ENCODE data around the gene IBSP. TPM values are rescaled to one million over a fixed set of nuclear protein-coding genes. Genes with fewer than 3 reads are reported as not detected.

IBSP gene
- total and polyA plus RNA-seq, 7 experiments from 2014 or later, result not detected

- ChIA-PET POLR2A (no interaction called here), CTCF (interaction anchor here (1.3 to 1.9 kb wide), 2 partner anchors 359 to 366 kb away, joined by 5 read pairs; no protein-coding TSS in a partner anchor)
- Histone ChIP-seq H3K9me3 (ENCODE audit: control insufficient read depth in 2 of 3, low read length in 3 of 3) (no peaks in the 10 kb centered on the region), H3K4me1 (ENCODE audit: control insufficient read depth in 2 of 2, insufficient read depth in 2 of 2, low read length in 2 of 2) (peaks cover 0 to 9% of the 10 kb centered on the region in 2 donors), H3K36me3 (ENCODE audit: control insufficient read depth in 2 of 3, insufficient read depth in 3 of 3, low read length in 3 of 3) (no peaks in the 10 kb centered on the region), H3K4me3 (ENCODE audit: low read length) (no peak overlapping the region), H3K27ac (ENCODE audit: low read depth, low read length) (no peak overlapping the region), H3K27me3 (ENCODE audit: control insufficient read depth in 2 of 2, insufficient read depth in 2 of 2, low read length in 2 of 2) (no peaks in the 10 kb centered on the region)
- Mint-ChIP-seq H3K27ac (no peak overlapping the region), H3K36me3 (no peaks in the 10 kb centered on the region), H3K4me1 (peaks cover 10 to 19% (median 13%) of the 10 kb centered on the region in 7 donors), H3K9me3 (no peaks in the 10 kb centered on the region), H3K27me3 (peaks cover 5 to 27% (median 15%) of the 10 kb centered on the region in 5 donors), H3K4me3 (no peak overlapping the region)
- no peak for ATAC-seq
- peak in 1 of 9 donors; percentile 5 for DNase-seq
- intact Hi-C loops (cut with micrococcal nuclease), result loop anchor here (1.0 to 2.0 kb wide), 4 partner anchors 120 to 662 kb away; no protein-coding TSS in a partner anchor
Measured at GRCh38 chr4:87853108-87853507, 53.8 kb downstream of the IBSP start.

GRCh38 chr4:87853891-87854290 is 54.5 kb downstream of the IBSP start:
- Histone ChIP-seq H3K27ac (ENCODE audit: low read depth, low read length) (no peak overlapping the region), H3K9me3 (ENCODE audit: control insufficient read depth in 2 of 3, low read length in 3 of 3) (no peaks in the 10 kb centered on the region), H3K4me1 (ENCODE audit: control insufficient read depth in 2 of 2, insufficient read depth in 2 of 2, low read length in 2 of 2) (peaks cover 0 to 6% of the 10 kb centered on the region in 2 donors), H3K27me3 (ENCODE audit: control insufficient read depth in 2 of 2, insufficient read depth in 2 of 2, low read length in 2 of 2) (no peaks in the 10 kb centered on the region), H3K4me3 (ENCODE audit: low read length) (no peak overlapping the region), H3K36me3 (ENCODE audit: control insufficient read depth in 2 of 3, insufficient read depth in 3 of 3, low read length in 3 of 3) (no peaks in the 10 kb centered on the region)
- intact Hi-C loops (cut with micrococcal nuclease), result loop anchor here (1.0 to 2.0 kb wide), 4 partner anchors 119 to 661 kb away; no protein-coding TSS in a partner anchor
- no peak for DNase-seq
- Mint-ChIP-seq H3K27me3 (peaks cover 7 to 29% (median 15%) of the 10 kb centered on the region in 5 donors), H3K4me1 (peaks cover 5 to 12% (median 10%) of the 10 kb centered on the region in 7 donors), H3K4me3 (no peak overlapping the region), H3K27ac (no peak overlapping the region), H3K9me3 (no peaks in the 10 kb centered on the region), H3K36me3 (no peaks in the 10 kb centered on the region)
- ChIA-PET CTCF (interaction anchor here (1.9 kb wide), 1 partner anchor 358 kb away, joined by 5 read pairs; no protein-coding TSS in a partner anchor), POLR2A (no interaction called here)
- no peak for ATAC-seq

- Histone ChIP-seq H3K27me3 (ENCODE audit: control insufficient read depth in 2 of 2, insufficient read depth in 2 of 2, low read length in 2 of 2) (no peaks in the 10 kb centered on the region), H3K27ac (ENCODE audit: low read depth, low read length) (no peak overlapping the region), H3K9me3 (ENCODE audit: control insufficient read depth in 2 of 3, low read length in 3 of 3) (no peaks in the 10 kb centered on the region), H3K4me3 (ENCODE audit: low read length) (no peak overlapping the region), H3K4me1 (ENCODE audit: control insufficient read depth in 2 of 2, insufficient read depth in 2 of 2, low read length in 2 of 2) (no peaks in the 10 kb centered on the region), H3K36me3 (ENCODE audit: control insufficient read depth in 2 of 3, insufficient read depth in 3 of 3, low read length in 3 of 3) (no peaks in the 10 kb centered on the region)
- Mint-ChIP-seq H3K4me3 (no peak overlapping the region), H3K27me3 (peaks cover 7 to 27% (median 21%) of the 10 kb centered on the region in 5 donors), H3K4me1 (no peaks in the 10 kb centered on the region), H3K9me3 (no peaks in the 10 kb centered on the region), H3K27ac (no peak overlapping the region), H3K36me3 (no peaks in the 10 kb centered on the region)
- ChIA-PET POLR2A (no interaction called here), CTCF (no interaction called here)
- intact Hi-C loops (cut with micrococcal nuclease), result loop anchor here in 1 of 2 donors (5.0 kb wide), 1 partner anchor 662 kb away; no protein-coding TSS in a partner anchor
- ATAC-seq, result no peak
- DNase-seq, result no peak
Measured at GRCh38 chr4:87855559-87855958, 56.2 kb downstream of the IBSP start.

GRCh38 chr4:87856816-87857215 is 57.5 kb downstream of the IBSP start:
- no peak for ATAC-seq
- Mint-ChIP-seq H3K27me3 (peaks cover 15 to 30% (median 27%) of the 10 kb centered on the region in 5 donors), H3K9me3 (no peaks in the 10 kb centered on the region), H3K4me1 (no peaks in the 10 kb centered on the region), H3K27ac (no peak overlapping the region), H3K4me3 (no peak overlapping the region), H3K36me3 (no peaks in the 10 kb centered on the region)
- Histone ChIP-seq H3K4me3 (ENCODE audit: low read length) (no peak overlapping the region), H3K27me3 (ENCODE audit: control insufficient read depth in 2 of 2, insufficient read depth in 2 of 2, low read length in 2 of 2) (no peaks in the 10 kb centered on the region), H3K27ac (ENCODE audit: low read depth, low read length) (no peak overlapping the region), H3K36me3 (ENCODE audit: control insufficient read depth in 2 of 3, insufficient read depth in 3 of 3, low read length in 3 of 3) (no peaks in the 10 kb centered on the region), H3K4me1 (ENCODE audit: control insufficient read depth in 2 of 2, insufficient read depth in 2 of 2, low read length in 2 of 2) (no peaks in the 10 kb centered on the region), H3K9me3 (ENCODE audit: control insufficient read depth in 2 of 3, low read length in 3 of 3) (no peaks in the 10 kb centered on the region)
- intact Hi-C loops (cut with micrococcal nuclease), result loop anchor here in 1 of 2 donors (5.0 kb wide), 1 partner anchor 660 kb away; no protein-coding TSS in a partner anchor
- ChIA-PET POLR2A (no interaction called here), CTCF (no interaction called here)
- no peak for DNase-seq

GRCh38 chr4:87857789-87858188 is 58.4 kb downstream of the IBSP start:
- Mint-ChIP-seq H3K36me3 (no peaks in the 10 kb centered on the region), H3K27ac (no peak overlapping the region), H3K4me3 (no peak overlapping the region), H3K9me3 (no peaks in the 10 kb centered on the region), H3K27me3 (peaks cover 15 to 35% (median 25%) of the 10 kb centered on the region in 5 donors), H3K4me1 (no peaks in the 10 kb centered on the region)
- intact Hi-C loops (cut with micrococcal nuclease), result loop anchor here in 1 of 2 donors (5.0 kb wide), 1 partner anchor 660 kb away; no protein-coding TSS in a partner anchor
- ChIA-PET POLR2A (no interaction called here), CTCF (no interaction called here)
- no peak overlapping the region for H3K4me3 ChIP-seq (ENCODE audit: low read length)
- no peaks in the 10 kb centered on the region for H3K36me3 ChIP-seq (ENCODE audit: control insufficient read depth in 2 of 3, insufficient read depth in 3 of 3, low read length in 3 of 3)
- no peak for DNase-seq
- no peak for ATAC-seq
- H3K9me3 ChIP-seq (ENCODE audit: control insufficient read depth in 2 of 3, low read length in 3 of 3), result no peaks in the 10 kb centered on the region
- H3K4me1 ChIP-seq (ENCODE audit: control insufficient read depth in 2 of 2, insufficient read depth in 2 of 2, low read length in 2 of 2), result no peaks in the 10 kb centered on the region
- H3K27me3 ChIP-seq (ENCODE audit: control insufficient read depth in 2 of 2, insufficient read depth in 2 of 2, low read length in 2 of 2), result no peaks in the 10 kb centered on the region
- H3K27ac ChIP-seq (ENCODE audit: low read depth, low read length), result no peak overlapping the region

Other genes with a start within 250 kb of the IBSP start
- gene DSPP, start 191.0 kb upstream of the IBSP start, total RNA-seq, result not detected
- gene DSPP, start 191.0 kb upstream of the IBSP start, polyA plus RNA-seq, result not detected
- gene DMP1, start 149.3 kb upstream of the IBSP start, total RNA-seq, result not detected
- gene DMP1, start 149.3 kb upstream of the IBSP start, polyA plus RNA-seq, result not detected
- not detected for gene MEPE, start 33.4 kb downstream of the IBSP start, total RNA-seq
- gene MEPE, start 33.4 kb downstream of the IBSP start, polyA plus RNA-seq, result not detected
- gene SPP1, start 176.2 kb downstream of the IBSP start, total RNA-seq, result 10 to 100 TPM in 2 of 5 experiments, 1 to 10 TPM in 1, not detected in 2; 1.6 to 28.5 (median 21.6) TPM
- not detected for gene SPP1, start 176.2 kb downstream of the IBSP start, polyA plus RNA-seq
- 10 to 100 TPM in 1 of 5 experiments, 1 to 10 TPM in 4; 4.9 to 16.1 (median 6.8) TPM for gene PKD2, start 208.1 kb downstream of the IBSP start, total RNA-seq
- gene PKD2, start 208.1 kb downstream of the IBSP start, polyA plus RNA-seq, result 1 to 10 TPM; 2.7 to 7.1 TPM